Heart left ventricle (tissue), 13 donors: Measurements from ENCODE around the gene ZNF783.

Experiments used
- CTCF ChIP-seq, 12 donors: fragments of 200-600 bp; sonication (generic) in 4 of 12; IDR thresholded peaks; one replicate each; pipeline versions ENCODE4 v1.5.0 to v1.8.0; 2018 to 2022; ENCODE audit warnings: antibody characterized with exemption in 12 of 12, mild to moderate bottlenecking in 5 of 12
- POLR2A ChIP-seq, 2 donors: fragments of 450-650 bp; IDR thresholded peaks; one replicate each; pipeline ENCODE4 v1.6.1; 2017; ENCODE audit warnings: antibody characterized with exemption in 2 of 2, mild to moderate bottlenecking in 2 of 2, moderate library complexity in 2 of 2
- donor health status: ischemic (EF 13 %, LVEDD 7.1; RV severe dilation, severe dysfunction).
- donor health status: DM: no; HTN: yes; CAD: no.
- donor health status: DM: no; HTN: no; CAD: no.
- donor health status: ischemic (EF 25% LVEDD 6.9; RV normal size, moderate dysfunction).
- donor health status: ischemic (EF 25% LVEDD 5.7; RV mildly dilated, moderate dysfunction).
- donor health status: ischemic (EF 35%, LVEDD 5.7; RV mildly dilated, moderate dysfunction).
- donor health status: nonischemic (EF 11% LVEDD 7.7; RV severe dilation, severe dysfunction).
- donor health status: DM: yes; HTN: yes; CAD: no.
- donor health status: PGD.
- donor health status: ischemic (EF 29% LVEDD 5.4; RV normal size, mild dysfunction).
- donor health status: nonischemic (EF 23%, LVEDD 6.1; RV moderate dilation, normal function).

- TF ChIP-seq CTCF (IDR thresholded peaks at IDR 0.05), result no peak
- no peak for TF ChIP-seq POLR2A (IDR thresholded peaks at IDR 0.05)
Measured at GRCh38 chr7:149306854-149307253, 44.9 kb downstream of the ZNF783 start.
